HUES48 (cell line): ENCODE data around the gene BIRC6.
"Not testable (repeated sequence)": the region's sequence is repeated elsewhere in the genome, so short reads cannot be mapped to it uniquely, and the experiment has no call there.

Experiments used
- H3K27ac ChIP-seq: one replicate; pipeline ENCODE4 v1.7.0; 2013; ENCODE audit warnings: low read depth, low read length, inconsistent platforms
- H3K27me3 ChIP-seq: 2 replicates; pipeline ENCODE4 v1.6.1; 2013; ENCODE audit warnings: mild to moderate bottlenecking, low read length; ENCODE audit not compliant: control insufficient read depth, insufficient read depth
- H3K36me3 ChIP-seq: 2 replicates; pipeline ENCODE4 v1.6.1; 2013; ENCODE audit warnings: low read length; ENCODE audit not compliant: control insufficient read depth, insufficient read depth
- H3K4me1 ChIP-seq: 2 replicates; pipeline ENCODE4 v1.6.1; 2013; ENCODE audit warnings: mild to moderate bottlenecking, low read length; ENCODE audit not compliant: control insufficient read depth, insufficient read depth
- H3K4me3 ChIP-seq: 2 replicates; pipeline ENCODE4 v1.5.1; 2013; ENCODE audit warnings: mild to moderate bottlenecking, low read depth, low read length
- H3K9ac ChIP-seq: 2 replicates; pipeline ENCODE4 v1.6.1; 2013; ENCODE audit warnings: mild to moderate bottlenecking, low read depth, low read length, moderate library complexity
- H3K9me3 ChIP-seq: 2 replicates; pipeline ENCODE4 v1.6.1; 2013; ENCODE audit warnings: low read length; ENCODE audit not compliant: control insufficient read depth, insufficient read depth

Gene BIRC6

GRCh38 chr2:32446369-32446768, 89.5 kb downstream of the BIRC6 start:
- H3K9me3 ChIP-seq: no peaks in the 10 kb centered on the region
- no peaks in the 10 kb centered on the region for H3K4me1 ChIP-seq
- no peaks in the 10 kb centered on the region for H3K27me3 ChIP-seq
- H3K9ac ChIP-seq: no peak overlapping the region
- no peak overlapping the region for H3K4me3 ChIP-seq
- H3K27ac ChIP-seq: no peak overlapping the region
- peaks cover 64% of the 10 kb centered on the region for H3K36me3 ChIP-seq

GRCh38 chr2:32450851-32451250, 94.0 kb downstream of the BIRC6 start:
- no peak overlapping the region for H3K9ac ChIP-seq
- H3K4me1 ChIP-seq: no peaks in the 10 kb centered on the region
- H3K27me3 ChIP-seq: no peaks in the 10 kb centered on the region
- H3K36me3 ChIP-seq: peaks cover 34% of the 10 kb centered on the region
- no peak overlapping the region for H3K27ac ChIP-seq
- no peaks in the 10 kb centered on the region for H3K9me3 ChIP-seq
- no peak overlapping the region for H3K4me3 ChIP-seq

GRCh38 chr2:32452338-32453064, 95.7 kb downstream of the BIRC6 start:
- Histone ChIP-seq H3K27ac (no peak overlapping the region), H3K4me3 (no peak overlapping the region), H3K9ac (no peak overlapping the region; the same call in 1 of the 2 replicates), H3K27me3 (no peaks in the 10 kb centered on the region), H3K4me1 (no peaks in the 10 kb centered on the region), H3K9me3 (no peaks in the 10 kb centered on the region), H3K36me3 (peaks cover 35% of the 10 kb centered on the region)

- Histone ChIP-seq H3K27me3 (no peaks in the 10 kb centered on the region), H3K4me3 (no peak overlapping the region), H3K27ac (no peak overlapping the region), H3K36me3 (peaks cover 35% of the 10 kb centered on the region), H3K4me1 (no peaks in the 10 kb centered on the region), H3K9ac (no peak overlapping the region), H3K9me3 (no peaks in the 10 kb centered on the region)
These were observed 96.6 kb downstream of the BIRC6 start for GRCh38 chr2:32453242-32454062.

GRCh38 chr2:32455816-32456215, 99.0 kb downstream of the BIRC6 start:
- no peaks in the 10 kb centered on the region for H3K27me3 ChIP-seq
- no peak overlapping the region for H3K9ac ChIP-seq
- no peaks in the 10 kb centered on the region for H3K4me1 ChIP-seq
- H3K9me3 ChIP-seq: no peaks in the 10 kb centered on the region
- no peak overlapping the region for H3K27ac ChIP-seq
- H3K36me3 ChIP-seq: peaks cover 19% of the 10 kb centered on the region
- no peak overlapping the region for H3K4me3 ChIP-seq

- H3K4me1 ChIP-seq: no peaks in the 10 kb centered on the region
- no peak overlapping the region for H3K4me3 ChIP-seq
- no peak overlapping the region for H3K27ac ChIP-seq
- H3K9me3 ChIP-seq: no peaks in the 10 kb centered on the region
- no peak overlapping the region for H3K9ac ChIP-seq
- peaks cover 19% of the 10 kb centered on the region for H3K36me3 ChIP-seq
- no peaks in the 10 kb centered on the region for H3K27me3 ChIP-seq
These were observed 100.0 kb downstream of the BIRC6 start for GRCh38 chr2:32456808-32457207.

GRCh38 chr2:32457814-32458213, 101.0 kb downstream of the BIRC6 start:
- Histone ChIP-seq H3K4me1 (no peaks in the 10 kb centered on the region), H3K27me3 (no peaks in the 10 kb centered on the region), H3K36me3 (peaks cover 19% of the 10 kb centered on the region), H3K9ac (no peak overlapping the region), H3K4me3 (no peak overlapping the region), H3K9me3 (no peaks in the 10 kb centered on the region), H3K27ac (no peak overlapping the region)

GRCh38 chr2:32460861-32461260, 104.0 kb downstream of the BIRC6 start:
- H3K9ac ChIP-seq, H3K9me3 ChIP-seq, H3K4me3 ChIP-seq, H3K27me3 ChIP-seq, H3K4me1 ChIP-seq, H3K27ac ChIP-seq: not testable (repeated sequence)
- peaks cover 35% of the 10 kb centered on the region for H3K36me3 ChIP-seq

- no peak overlapping the region for H3K9ac ChIP-seq
- H3K27me3 ChIP-seq: no peaks in the 10 kb centered on the region
- H3K27ac ChIP-seq: no peak overlapping the region
- peaks cover 48% of the 10 kb centered on the region for H3K36me3 ChIP-seq
- H3K4me1 ChIP-seq: no peaks in the 10 kb centered on the region
- no peaks in the 10 kb centered on the region for H3K9me3 ChIP-seq
- no peak overlapping the region for H3K4me3 ChIP-seq
These were observed 106.3 kb downstream of the BIRC6 start for GRCh38 chr2:32463110-32463509.

GRCh38 chr2:32464431-32464830, 107.6 kb downstream of the BIRC6 start:
- Histone ChIP-seq H3K27me3 (no peaks in the 10 kb centered on the region), H3K4me1 (no peaks in the 10 kb centered on the region), H3K4me3 (no peak overlapping the region), H3K27ac (no peak overlapping the region), H3K9ac (no peak overlapping the region), H3K36me3 (peaks cover 62% of the 10 kb centered on the region), H3K9me3 (no peaks in the 10 kb centered on the region)

GRCh38 chr2:32472605-32473004, 115.8 kb downstream of the BIRC6 start:
- Histone ChIP-seq H3K4me1 (no peaks in the 10 kb centered on the region), H3K9ac (no peak overlapping the region), H3K27ac (no peak overlapping the region), H3K9me3 (no peaks in the 10 kb centered on the region), H3K4me3 (no peak overlapping the region), H3K27me3 (no peaks in the 10 kb centered on the region), H3K36me3 (peaks cover 83% of the 10 kb centered on the region)
